Measurements from ENCODE around the gene TUBG2. TPM values are rescaled to one million over a fixed set of nuclear protein-coding genes. Genes with fewer than 3 reads are reported as not detected.

Gene TUBG2
- 3.0 and 4.7 TPM in 2 replicates for total RNA-seq

DNA sequence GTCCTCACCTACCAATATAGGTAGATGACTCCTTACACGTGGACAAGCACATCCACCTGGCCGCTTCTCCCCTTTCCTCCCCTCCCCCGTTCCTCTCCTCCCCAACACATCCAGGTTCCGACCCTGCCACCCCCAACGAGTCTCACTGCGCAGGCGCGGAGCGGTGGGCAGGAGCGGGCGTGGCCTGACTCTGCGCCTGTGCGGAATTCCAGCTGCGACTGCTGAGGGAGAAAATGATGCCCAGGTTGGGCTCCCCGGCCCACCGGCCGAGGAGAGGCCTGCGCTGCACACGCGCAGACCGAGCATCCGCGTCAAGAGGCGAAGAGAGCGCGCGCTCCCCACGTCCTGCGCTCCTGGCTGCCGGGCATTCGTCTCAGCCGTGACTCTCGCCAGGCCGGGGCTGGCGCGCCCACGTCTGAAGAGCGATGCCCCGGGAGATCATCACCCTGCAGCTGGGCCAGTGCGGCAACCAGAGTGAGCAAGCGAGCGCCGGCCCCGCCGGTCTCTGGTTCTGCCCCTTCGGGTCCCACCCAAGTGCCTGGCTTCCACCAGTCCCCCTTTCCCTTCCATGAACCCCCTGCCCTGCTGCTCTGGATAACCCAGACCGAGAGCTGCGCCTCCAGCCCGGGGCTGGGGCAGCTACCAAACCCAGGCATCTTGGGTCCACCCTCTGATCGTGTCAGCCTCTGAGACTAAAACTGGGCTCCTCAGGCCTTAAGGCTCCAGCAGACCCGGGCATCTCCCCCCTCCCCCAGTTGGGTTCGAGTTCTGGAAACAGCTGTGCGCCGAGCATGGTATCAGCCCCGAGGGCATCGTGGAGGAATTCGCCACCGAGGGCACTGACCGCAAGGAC is at the start of gene TUBG2:
Gene TUBG2, plus strand, starts transcription at position 206 of the 853 bp plus-strand sequence. Its CDS starts 220 bp downstream, at position 426.

DNA sequence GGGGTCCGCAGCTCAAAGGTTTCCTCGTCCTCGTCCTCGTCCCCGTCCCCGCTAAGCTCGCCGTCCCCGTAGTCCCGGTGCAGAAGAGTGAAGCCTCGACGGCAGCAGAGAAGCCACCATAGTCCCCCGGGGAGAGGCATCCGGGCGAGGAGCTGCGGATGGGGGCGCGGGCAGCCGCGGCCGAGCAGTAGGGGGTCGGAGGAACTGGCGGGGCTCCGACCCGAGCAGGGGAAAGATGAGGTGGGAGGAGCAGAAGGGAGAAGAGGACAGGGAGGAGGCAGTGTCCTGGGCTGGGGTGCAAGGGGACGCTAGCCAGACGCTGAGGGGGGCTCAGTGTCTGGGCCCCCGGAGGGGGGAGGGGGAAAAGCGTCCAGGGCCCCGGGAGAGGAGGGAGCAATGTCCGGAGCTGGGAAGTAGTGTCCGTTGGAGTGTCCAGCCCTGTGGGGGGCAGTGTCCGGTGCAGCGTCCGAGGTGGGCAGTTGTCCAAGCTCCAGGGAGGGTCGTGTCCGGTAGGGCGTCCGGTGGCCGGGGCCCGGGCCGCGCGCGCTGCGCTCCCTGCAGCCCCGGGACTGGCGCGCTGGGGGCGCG is 17.4 kb downstream of the TUBG2 start, which contains the start of gene PLEKHH3:
Gene PLEKHH3, minus strand, starts transcription at position 571 of the 588 bp plus-strand sequence. Its CDS starts 431 bp downstream, at position 140.

DNA sequence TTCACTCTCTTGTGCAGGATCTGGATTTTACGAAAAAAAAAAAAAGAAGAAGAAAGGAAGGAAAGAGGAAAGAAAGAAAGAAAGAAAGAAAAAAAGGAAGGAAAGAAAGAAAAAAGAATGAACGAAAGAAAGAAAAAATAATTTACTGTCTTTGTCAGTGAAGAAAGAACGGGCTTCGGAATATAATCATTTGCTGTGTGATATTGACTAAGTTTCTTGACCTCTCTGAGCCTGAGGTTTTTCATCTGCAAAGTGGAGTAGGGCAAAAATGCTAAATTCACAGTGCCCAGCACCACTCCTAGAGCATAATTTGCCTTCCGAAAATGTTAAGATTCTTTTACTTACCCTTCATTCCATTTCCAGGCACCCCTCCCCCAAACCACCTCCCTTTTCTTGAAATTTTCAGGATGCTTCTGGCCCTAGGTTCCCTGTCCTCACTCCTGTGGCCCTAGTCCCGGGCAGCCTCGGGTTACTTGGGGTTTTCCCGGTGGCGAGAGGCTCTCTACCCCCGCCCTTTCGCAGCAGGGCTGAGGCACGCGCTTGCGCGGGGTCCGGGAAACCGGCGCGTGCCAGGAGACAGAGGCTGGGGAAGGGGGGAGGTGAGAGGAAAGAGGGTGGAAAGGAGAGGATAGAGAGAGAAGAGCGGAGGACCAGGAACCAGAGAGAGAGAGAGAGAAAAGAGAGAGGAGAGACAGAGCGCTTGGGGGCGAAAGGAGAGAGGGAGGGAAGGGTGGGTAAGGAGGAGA is 23.1 kb downstream of the TUBG2 start, which contains the start of gene CNTNAP1:
Gene CNTNAP1, plus strand, starts transcription at position 556 of the 746 bp plus-strand sequence. CDS start 299 bp downstream, outside the sequence.

Other genes starting within 250 kb of the TUBG2 start
- 733 and 826 TPM in 2 replicates for gene CAVIN1, start 236.0 kb upstream of the TUBG2 start, total RNA-seq
- gene ATP6V0A1, start 200.4 kb upstream of the TUBG2 start, total RNA-seq = 25.6 and 39.2 TPM in 2 replicates
- 15.8 and 16.4 TPM in 2 replicates for gene NAGLU, start 123.0 kb upstream of the TUBG2 start, total RNA-seq
- 0.63 and 2.8 TPM in 2 replicates for gene HSD17B1, start 106.4 kb upstream of the TUBG2 start, total RNA-seq
- 12.2 and 16.9 TPM in 2 replicates for gene COASY, start 97.1 kb upstream of the TUBG2 start, total RNA-seq
- 24.9 and 33.0 TPM in 2 replicates for gene MLX, start 92.2 kb upstream of the TUBG2 start, total RNA-seq
- 3.9 and 7.3 TPM in 2 replicates for gene PSMC3IP, start 81.6 kb upstream of the TUBG2 start, total RNA-seq
- gene RETREG3, start 49.9 kb upstream of the TUBG2 start, total RNA-seq = 39.9 and 45.7 TPM in 2 replicates
- gene TUBG1, start 49.6 kb upstream of the TUBG2 start, total RNA-seq = 29.6 and 30.2 TPM in 2 replicates
- 4.6 and 6.5 TPM in 2 replicates for gene PLEKHH3, start 17.7 kb downstream of the TUBG2 start, total RNA-seq
- gene CCR10, start 22.6 kb downstream of the TUBG2 start, total RNA-seq = 0.63 and 0.85 TPM in 2 replicates
- 17.1 and 23.8 TPM in 2 replicates for gene CNTNAP1, start 23.2 kb downstream of the TUBG2 start, total RNA-seq
- 7.8 and 14.7 TPM in 2 replicates for gene EZH1, start 85.8 kb downstream of the TUBG2 start, total RNA-seq
- 2.5 and 2.7 TPM in 2 replicates for gene RAMP2, start 101.9 kb downstream of the TUBG2 start, total RNA-seq
- 40.4 and 46.0 TPM in 2 replicates for gene VPS25, start 114.2 kb downstream of the TUBG2 start, total RNA-seq
- 0.63 and 8.1 TPM in 2 replicates for gene WNK4, start 121.3 kb downstream of the TUBG2 start, total RNA-seq
- gene COA3, start 139.4 kb downstream of the TUBG2 start, total RNA-seq = 53.3 and 71.7 TPM in 2 replicates
- 0.19 TPM in 1 of 2 replicates, not detected in the other for gene CNTD1, start 139.6 kb downstream of the TUBG2 start, total RNA-seq
- gene BECN1, start 165.0 kb downstream of the TUBG2 start, total RNA-seq = 161 and 174 TPM in 2 replicates
- gene PSME3, start 174.1 kb downstream of the TUBG2 start, total RNA-seq = 86.4 and 101 TPM in 2 replicates
- gene AOC2, start 185.3 kb downstream of the TUBG2 start, total RNA-seq = 0.36 and 0.38 TPM in 2 replicates
- gene AOC3, start 191.9 kb downstream of the TUBG2 start, total RNA-seq = under 0.01 TPM in 2 replicates
- not detected in 2 replicates for gene G6PC1, start 241.5 kb downstream of the TUBG2 start, total RNA-seq